VCaP (cell line): ENCODE results near the gene EPB41L1.

Experiments used
- H3K27ac ChIP-seq: fragments of 450-650 bp; 2 replicates; pipeline ENCODE4 v1.5.1; 2017
- TF ChIP-seq, protein P1 (sequence below): fragments of 450-650 bp; conservative IDR thresholded peaks from 2 replicates; pipeline ENCODE4 v1.5.1; 2017; ENCODE audit warnings: mild to moderate bottlenecking, moderate library complexity

EPB41L1 gene

GRCh38 chr20:36277546-36277945, 123.0 kb downstream of the EPB41L1 start:
- TF ChIP-seq, protein P1, sequence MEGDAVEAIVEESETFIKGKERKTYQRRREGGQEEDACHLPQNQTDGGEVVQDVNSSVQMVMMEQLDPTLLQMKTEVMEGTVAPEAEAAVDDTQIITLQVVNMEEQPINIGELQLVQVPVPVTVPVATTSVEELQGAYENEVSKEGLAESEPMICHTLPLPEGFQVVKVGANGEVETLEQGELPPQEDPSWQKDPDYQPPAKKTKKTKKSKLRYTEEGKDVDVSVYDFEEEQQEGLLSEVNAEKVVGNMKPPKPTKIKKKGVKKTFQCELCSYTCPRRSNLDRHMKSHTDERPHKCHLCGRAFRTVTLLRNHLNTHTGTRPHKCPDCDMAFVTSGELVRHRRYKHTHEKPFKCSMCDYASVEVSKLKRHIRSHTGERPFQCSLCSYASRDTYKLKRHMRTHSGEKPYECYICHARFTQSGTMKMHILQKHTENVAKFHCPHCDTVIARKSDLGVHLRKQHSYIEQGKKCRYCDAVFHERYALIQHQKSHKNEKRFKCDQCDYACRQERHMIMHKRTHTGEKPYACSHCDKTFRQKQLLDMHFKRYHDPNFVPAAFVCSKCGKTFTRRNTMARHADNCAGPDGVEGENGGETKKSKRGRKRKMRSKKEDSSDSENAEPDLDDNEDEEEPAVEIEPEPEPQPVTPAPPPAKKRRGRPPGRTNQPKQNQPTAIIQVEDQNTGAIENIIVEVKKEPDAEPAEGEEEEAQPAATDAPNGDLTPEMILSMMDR = no peak
- no peak overlapping the region for H3K27ac ChIP-seq

GRCh38 chr20:36279362-36279761, 124.8 kb downstream of the EPB41L1 start:
- TF ChIP-seq, protein P1 = no peak
- H3K27ac ChIP-seq = no peak overlapping the region

GRCh38 chr20:36279776-36280175, 125.2 kb downstream of the EPB41L1 start:
- no peak overlapping the region for H3K27ac ChIP-seq
- TF ChIP-seq, protein P1 = no peak

GRCh38 chr20:36281785-36282380, 127.3 kb downstream of the EPB41L1 start:
- H3K27ac ChIP-seq = no peak overlapping the region
- TF ChIP-seq, protein P1 = no peak
